ENCODE measurements around the gene CFAP97D2.
A peak's percentile ranks its signal among the peaks of the same experiment; 100 is the strongest.
"Not testable (repeated sequence)": the region's sequence is repeated elsewhere in the genome, so short reads cannot be mapped to it uniquely, and the experiment has no call there.

CFAP97D2 gene

GRCh38 chr13:114179087-114179658, at the start of gene CFAP97D2:
TSS of gene CFAP97D2 (plus strand) at chr13:114179257. CDS start at chr13:114179331, 74 bp downstream.
- DNase-seq = no peak

- no peak for DNase-seq
These were observed 49.4 kb upstream of the CFAP97D2 start for GRCh38 chr13:114129649-114130062.

GRCh38 chr13:114130131-114130836, 48.8 kb upstream of the CFAP97D2 start:
- no peak for DNase-seq

- DNase-seq = peak; percentile 94
These were observed 48.0 kb upstream of the CFAP97D2 start for GRCh38 chr13:114130837-114131582.

GRCh38 chr13:114131583-114132418, 47.3 kb upstream of the CFAP97D2 start:
- DNase-seq = no peak

GRCh38 chr13:114132419-114133121, 46.5 kb upstream of the CFAP97D2 start, which contains the start of gene RASA3:
TSS of gene RASA3 (minus strand) at chr13:114132623. CDS start at chr13:114132489, 134 bp downstream.
- peak; percentile 91 for DNase-seq

- DNase-seq = not testable (repeated sequence)
These were observed 45.9 kb upstream of the CFAP97D2 start for GRCh38 chr13:114133126-114133525.

- DNase-seq = not testable (repeated sequence)
These were observed 45.5 kb upstream of the CFAP97D2 start for GRCh38 chr13:114133552-114133951.

- no peak for DNase-seq
These were observed 44.7 kb upstream of the CFAP97D2 start for GRCh38 chr13:114134111-114134943.

- no peak for DNase-seq
These were observed 44.0 kb upstream of the CFAP97D2 start for GRCh38 chr13:114134944-114135610.

- DNase-seq = no peak
These were observed 43.3 kb upstream of the CFAP97D2 start for GRCh38 chr13:114135731-114136171.

- no peak for DNase-seq
These were observed 42.5 kb upstream of the CFAP97D2 start for GRCh38 chr13:114136576-114136975.

GRCh38 chr13:114140131-114140905, 38.7 kb upstream of the CFAP97D2 start:
- no peak for DNase-seq

- peak; percentile 59 for DNase-seq
These were observed 38.2 kb upstream of the CFAP97D2 start for GRCh38 chr13:114140906-114141250.

- DNase-seq = no peak
These were observed 37.6 kb upstream of the CFAP97D2 start for GRCh38 chr13:114141261-114141996.

- no peak for DNase-seq
These were observed 36.9 kb upstream of the CFAP97D2 start for GRCh38 chr13:114142137-114142550.

GRCh38 chr13:114142640-114143490, 36.2 kb upstream of the CFAP97D2 start:
- DNase-seq = no peak
